HepG2 (cell line): ENCODE results near the gene RNF114. TPM values are rescaled to one million over a fixed set of nuclear protein-coding genes. Genes with fewer than 3 reads are reported as not detected.
A peak's percentile ranks its signal among the peaks of the same experiment; 100 is the strongest.
"Not testable (repeated sequence)": the region's sequence is repeated elsewhere in the genome, so short reads cannot be mapped to it uniquely, and the experiment has no call there.

Experiments
- ATAC-seq: fragments of 200-7000 bp; cut with Tn5 transposase; 3 replicates; pipeline ENCODE4 v1.9.1; 2020; ENCODE audit warnings: mild to moderate bottlenecking, moderate library complexity
- BruUV-seq: library from RNA; stranded (reverse); fragments of 400-500 nt; replicated peaks from 2 replicates; lab custom pipeline; 2021; lab: Mats Ljungman, UMichigan
- CTCF ChIA-PET: fragments of 300-600 bp; formaldehyde crosslinking; extraction: SDS; loops from one replicate; lab custom pipeline; 2021; ENCODE audit warnings: low total read pairs, inconsistent platforms, low intra/inter-chr PET ratio; lab: Yijun Ruan, JAX
- POLR2A ChIA-PET: fragments of 350-600 bp; sonication (Branson Sonifier 250); formaldehyde crosslinking; loops from one replicate; lab custom pipeline; 2020; ENCODE audit warnings: antibody characterized with exemption, inconsistent platforms; lab: Yijun Ruan, JAX
- DNase-seq: peaks from one replicate; pipeline ENCODE4 v3.0.0-alpha.2; 2015; ENCODE audit warnings: low spot score
- FAIRE-seq: peaks from 3 replicates; lab custom pipeline; 2011; peaks lifted over from hg19 to GRCh38; lab: Jason Lieb, UNC
- H2AFZ ChIP-seq: one replicate; pipeline ENCODE4 v1.6.1; 2011; ENCODE audit warnings: low read length, inconsistent platforms
- H3K27ac ChIP-seq: fragments of 300-600 bp; 3 replicates; pipeline ENCODE4 v1.8.0; 2011; ENCODE audit warnings: mixed run types, mild to moderate bottlenecking, mixed read lengths, low read length, inconsistent platforms; ENCODE audit not compliant: insufficient read depth; ENCODE audit errors: extremely low read length
- H3K27me3 ChIP-seq, 2 experiments: fragments of 200-600 bp in 1 of 2; 2 replicates in 1 of 2; 3 replicates in 1 of 2; pipeline versions ENCODE4 v1.6.0 to v1.8.0; 2011; ENCODE audit warnings: low read length in 2 of 2, mild to moderate bottlenecking in 2 of 2, moderate library complexity in 2 of 2, inconsistent platforms in 1 of 2; ENCODE audit not compliant: insufficient read depth in 2 of 2, control insufficient read depth in 1 of 2
- H3K36me3 ChIP-seq, 2 experiments: fragments of 200-600 bp in 1 of 2; replicated peaks in 1 of 2; 2 replicates in 1 of 2; 3 replicates in 1 of 2; pipeline versions ENCODE4 v1.5.1 to v1.8.0; 2011; ENCODE audit warnings: low read length in 2 of 2, inconsistent platforms in 1 of 2; ENCODE audit not compliant: insufficient read depth in 2 of 2, control insufficient read depth in 1 of 2
- H3K4me1 ChIP-seq: 2 replicates; pipeline ENCODE4 v1.5.1; 2012; ENCODE audit warnings: low read length, inconsistent platforms; ENCODE audit not compliant: insufficient read depth
- H3K4me2 ChIP-seq: 2 replicates; pipeline ENCODE4 v1.6.0; 2011; ENCODE audit warnings: low read depth, low read length, inconsistent platforms
- H3K4me3 ChIP-seq, 3 experiments: fragments of 200-600 bp in 1 of 3; sonication (generic), shearing (Covaris generic) in 1 of 3; replicated peaks in 1 of 3; 2 replicates each; pipeline ENCODE4 v1.5.1; 2011 to 2016; ENCODE audit warnings: low read length in 3 of 3, inconsistent platforms in 2 of 3, low read depth in 2 of 3, mild to moderate bottlenecking in 2 of 3, control low read depth in 1 of 3, mixed read lengths in 1 of 3; ENCODE audit not compliant: insufficient read depth in 1 of 3
- H3K79me2 ChIP-seq: one replicate; pipeline ENCODE4 v1.6.1; 2011; ENCODE audit warnings: low read length, inconsistent platforms; ENCODE audit not compliant: insufficient read depth
- H3K9ac ChIP-seq: 2 replicates; pipeline ENCODE4 v1.6.0; 2011; ENCODE audit warnings: mild to moderate bottlenecking, low read depth, low read length, inconsistent platforms; ENCODE audit not compliant: insufficient read depth
- H3K9me3 ChIP-seq: 2 replicates; pipeline ENCODE4 v1.5.1; 2012; ENCODE audit warnings: mild to moderate bottlenecking, low read length
- H4K20me1 ChIP-seq: 2 replicates; pipeline ENCODE4 v1.6.0; 2011; ENCODE audit warnings: inconsistent platforms, mild to moderate bottlenecking, low read length, moderate library complexity; ENCODE audit not compliant: insufficient read depth
- ARID5B ChIP-seq: IDR thresholded peaks from 2 replicates; pipeline ENCODE4 v1.4.0; 2020; ENCODE audit warnings: mild to moderate bottlenecking, missing genetic modification reagents
- HDAC6 ChIP-seq: fragments of 200-600 bp; sonication (generic); IDR thresholded peaks from 2 replicates; pipeline ENCODE4 v1.7.0; 2017; ENCODE audit warnings: mild to moderate bottlenecking, antibody characterized with exemption, low read length, low read depth
- TEAD3 ChIP-seq: optimal IDR thresholded peaks from 2 replicates; pipeline ENCODE3; 2016; ENCODE audit warnings: borderline replicate concordance
- ZNF563 ChIP-seq: sonication (generic); formaldehyde crosslinking; IDR thresholded peaks from 2 replicates; pipeline ENCODE4 v1.8.0; 2022; ENCODE audit warnings: mild to moderate bottlenecking, moderate library complexity, missing genetic modification reagents
- ZSCAN25 ChIP-seq: sonication (generic); formaldehyde crosslinking; IDR thresholded peaks from 2 replicates; pipeline ENCODE4 v1.8.0; 2022; ENCODE audit warnings: mild to moderate bottlenecking, missing genetic modification reagents
- WGBS: methylation state at CpG from one replicate; pipeline ENCODE4 v1.1.6; 2017; ENCODE audit warnings: low lambda C conversion rate; 5-methylcytosine and 5-hydroxymethylcytosine counted together
- in situ Hi-C: cut with HindIII; loops from 2 replicates; pipeline ENCODE4 v1.10.0; 2017; ENCODE audit warnings: low pct_unique_long_range_greater_than_20kb; ENCODE audit not compliant: extremely low pct_ligation_motif_present
- intact Hi-C: fragments of 100-400 bp; cut with micrococcal nuclease; formaldehyde crosslinking; loops from one replicate; pipeline ENCODE4 v1.10.0; 2022; ENCODE audit not compliant: unreplicated experiment
- polyA plus RNA-seq, 8 experiments: library from polyadenylated mRNA; depleted of rRNA in 3 of 8; stranded (reverse) in 7 of 8; unstranded in 1 of 8; fragments of >200 nt; fragmentation: Illumina TruSeq in 4 of 8; extraction: Trizol in 4 of 8; gene quantifications; 2 replicates each; pipeline versions ENCODE4 v1.2.1 to v1.2.3, GENCODE V29; 2011 to 2016; ENCODE audit warnings: low read depth in 4 of 8, missing spikeins in 1 of 8, mixed read lengths in 1 of 8; ENCODE audit not compliant: insufficient read depth in 1 of 8
- total RNA-seq, 5 experiments: library from RNA; depleted of rRNA; stranded (reverse); fragments of >200 nt; fragmentation: Illumina TruSeq; extraction: Trizol; gene quantifications; 2 replicates each; pipeline ENCODE4 v1.2.3, GENCODE V29; 2016; ENCODE audit warnings: low read depth in 1 of 5
- TF ChIP-seq, protein P1 (sequence below): sonication (generic); formaldehyde crosslinking; IDR thresholded peaks from 2 replicates; pipeline ENCODE4 v1.8.1; 2022; ENCODE audit warnings: low read depth, mild to moderate bottlenecking, missing genetic modification reagents
- TF ChIP-seq, protein P2 (sequence below): sonication (generic); formaldehyde crosslinking; IDR thresholded peaks from 2 replicates; pipeline ENCODE4 v1.4.0; 2020; ENCODE audit warnings: mild to moderate bottlenecking, missing genetic modification reagents

The RNF114 gene
- total and polyA plus RNA-seq, 2 of the 13 experiments (the other 11 are each of a cell fraction or from before 2014, with no cell fraction given) = 119 to 126 TPM

DNA sequence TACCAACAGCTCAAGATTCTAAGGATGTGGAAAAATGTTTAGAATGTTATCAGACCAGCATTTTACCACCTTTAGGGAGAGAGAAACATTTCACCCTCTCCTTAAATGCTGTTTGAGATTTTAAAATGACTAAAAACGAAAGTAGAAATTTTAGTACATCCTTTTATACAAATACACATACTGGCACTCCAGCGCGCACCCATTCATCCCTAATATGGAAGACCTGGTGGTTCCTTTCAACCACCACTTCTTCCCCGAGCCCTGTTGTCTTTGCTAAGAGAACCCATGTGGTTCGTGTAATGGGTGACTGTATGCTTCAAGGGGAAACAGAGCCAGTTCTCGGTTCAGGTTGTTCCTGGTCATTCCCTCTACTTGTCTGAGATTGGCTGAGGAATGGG is 42.1 kb upstream of the RNF114 start (continued):
- TF ChIP-seq, protein P1, sequence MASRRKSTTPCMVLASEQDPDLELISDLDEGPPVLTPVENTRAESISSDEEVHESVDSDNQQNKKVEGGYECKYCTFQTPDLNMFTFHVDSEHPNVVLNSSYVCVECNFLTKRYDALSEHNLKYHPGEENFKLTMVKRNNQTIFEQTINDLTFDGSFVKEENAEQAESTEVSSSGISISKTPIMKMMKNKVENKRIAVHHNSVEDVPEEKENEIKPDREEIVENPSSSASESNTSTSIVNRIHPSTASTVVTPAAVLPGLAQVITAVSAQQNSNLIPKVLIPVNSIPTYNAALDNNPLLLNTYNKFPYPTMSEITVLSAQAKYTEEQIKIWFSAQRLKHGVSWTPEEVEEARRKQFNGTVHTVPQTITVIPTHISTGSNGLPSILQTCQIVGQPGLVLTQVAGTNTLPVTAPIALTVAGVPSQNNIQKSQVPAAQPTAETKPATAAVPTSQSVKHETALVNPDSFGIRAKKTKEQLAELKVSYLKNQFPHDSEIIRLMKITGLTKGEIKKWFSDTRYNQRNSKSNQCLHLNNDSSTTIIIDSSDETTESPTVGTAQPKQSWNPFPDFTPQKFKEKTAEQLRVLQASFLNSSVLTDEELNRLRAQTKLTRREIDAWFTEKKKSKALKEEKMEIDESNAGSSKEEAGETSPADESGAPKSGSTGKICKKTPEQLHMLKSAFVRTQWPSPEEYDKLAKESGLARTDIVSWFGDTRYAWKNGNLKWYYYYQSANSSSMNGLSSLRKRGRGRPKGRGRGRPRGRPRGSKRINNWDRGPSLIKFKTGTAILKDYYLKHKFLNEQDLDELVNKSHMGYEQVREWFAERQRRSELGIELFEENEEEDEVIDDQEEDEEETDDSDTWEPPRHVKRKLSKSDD = no peak
- TF ChIP-seq ZNF563 (no peak), ARID5B (no peak), ZSCAN25 (no peak), HDAC6 (no peak)

- H2AFZ ChIP-seq, H3K36me3 ChIP-seq, H3K4me2 ChIP-seq, H3K27ac ChIP-seq, H3K79me2 ChIP-seq, H3K9ac ChIP-seq, intact Hi-C loops, H4K20me1 ChIP-seq, BruUV-seq, FAIRE-seq, H3K27me3 ChIP-seq: not testable (repeated sequence)
- peaks cover 31% of the 10 kb centered on the region for H3K4me1 ChIP-seq
- WGBS = 85% methylated on average over 7 of the region's 7 CpGs
- TF ChIP-seq, protein P2, sequence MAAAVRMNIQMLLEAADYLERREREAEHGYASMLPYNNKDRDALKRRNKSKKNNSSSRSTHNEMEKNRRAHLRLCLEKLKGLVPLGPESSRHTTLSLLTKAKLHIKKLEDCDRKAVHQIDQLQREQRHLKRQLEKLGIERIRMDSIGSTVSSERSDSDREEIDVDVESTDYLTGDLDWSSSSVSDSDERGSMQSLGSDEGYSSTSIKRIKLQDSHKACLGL = 0 out of 2 replicates have a peak, but pooled peaks have one; percentile 29
- peak; percentile 8 for TF ChIP-seq TEAD3
- TF ChIP-seq, all 625 proteins: peak for 2; not testable (repeated sequence) for 623
- H3K9me3 ChIP-seq, ATAC-seq, POLR2A ChIA-PET, H3K4me3 ChIP-seq, DNase-seq: not testable (repeated sequence)
- CTCF ChIA-PET = interaction anchor here (0.9 kb wide), 1 partner anchor 359 kb away, joined by 3 read pairs; no protein-coding TSS in a partner anchor
- in situ Hi-C loops = loop anchor here (25.0 kb wide), 1 partner anchor 558 kb away; no protein-coding TSS in a partner anchor
These were observed 40.6 kb upstream of the RNF114 start for GRCh38 chr20:49895474-49896093.
